Left lobe of liver (tissue), 2 donors: ENCODE measurements around the gene LRRC75A. TPM values are rescaled to one million over a fixed set of nuclear protein-coding genes. Genes with fewer than 3 reads are reported as not detected.

ENCODE experiments used
- ATAC-seq: fragments of 200-7000 bp; cut with Tn5 transposase; one replicate; pipeline ENCODE4 v1.9.1; 2020; ENCODE audit warnings: mild to moderate bottlenecking, moderate library complexity
- DNase-seq: peaks from one replicate; pipeline ENCODE4 v3.0.0-alpha.2; 2020; ENCODE audit warnings: low spot score
- total RNA-seq: library from RNA; stranded (reverse); gene quantifications from one replicate; pipeline ENCODE4 v1.2.1, GENCODE V29; 2021
- donor health status: DM: no; HTN: no; CAD: no; lungs with moderate emphysema.
- donor health status: DM: no; HTN: yes; CAD: no.

LRRC75A gene
- total RNA-seq, 1 donor from 2014 or later, result 0.13 TPM

- ATAC-seq (no peak), DNase-seq (no peak)
These were observed 54.9 kb downstream of the LRRC75A start for GRCh38 chr17:16437083-16437482.

GRCh38 chr17:16435925-16436886, 55.8 kb downstream of the LRRC75A start:
- no peak for DNase-seq
- ATAC-seq, result no peak

GRCh38 chr17:16434662-16435061, 57.3 kb downstream of the LRRC75A start:
- ATAC-seq (no peak), DNase-seq (no peak)

GRCh38 chr17:16433514-16433913, 58.5 kb downstream of the LRRC75A start:
- DNase-seq, result no peak

GRCh38 chr17:16432017-16432416, 60.0 kb downstream of the LRRC75A start:
- DNase-seq (no peak), ATAC-seq (no peak)

More at GRCh38 chr17:16433514-16433913, 58.5 kb downstream of the LRRC75A start:
- ATAC-seq, result no peak

- ATAC-seq (no peak), DNase-seq (no peak)
These were observed 61.3 kb downstream of the LRRC75A start for GRCh38 chr17:16430650-16431049.

- DNase-seq (no peak), ATAC-seq (no peak)
These were observed 62.9 kb downstream of the LRRC75A start for GRCh38 chr17:16429083-16429482.

- DNase-seq (peak; percentile 58), ATAC-seq (peak; percentile 92)
These were observed 63.7 kb downstream of the LRRC75A start for GRCh38 chr17:16428098-16428882.

- DNase-seq (no peak), ATAC-seq (no peak)
These were observed 65.0 kb downstream of the LRRC75A start for GRCh38 chr17:16427020-16427419.

GRCh38 chr17:16425698-16426659, 66.0 kb downstream of the LRRC75A start:
- DNase-seq (no peak), ATAC-seq (no peak)

GRCh38 chr17:16425202-16425601, 66.8 kb downstream of the LRRC75A start:
- no peak for ATAC-seq
- no peak for DNase-seq

- ATAC-seq (no peak), DNase-seq (no peak)
These were observed 68.6 kb downstream of the LRRC75A start for GRCh38 chr17:16423226-16423872.

- no peak for ATAC-seq
- no peak for DNase-seq
These were observed 69.6 kb downstream of the LRRC75A start for GRCh38 chr17:16422416-16422815.

GRCh38 chr17:16419929-16420271, 72.1 kb downstream of the LRRC75A start:
- DNase-seq (no peak), ATAC-seq (no peak)

- no peak for DNase-seq
- ATAC-seq, result no peak
These were observed 72.7 kb downstream of the LRRC75A start for GRCh38 chr17:16419074-16419928.

- ATAC-seq (no peak), DNase-seq (no peak)
These were observed 73.3 kb downstream of the LRRC75A start for GRCh38 chr17:16418685-16419068.

- ATAC-seq (no peak), DNase-seq (no peak)
These were observed 73.9 kb downstream of the LRRC75A start for GRCh38 chr17:16417896-16418684.

- DNase-seq (no peak), ATAC-seq (no peak)
These were observed 74.6 kb downstream of the LRRC75A start for GRCh38 chr17:16417399-16417798.
